ENCODE data around the gene RASSF5.

DNA sequence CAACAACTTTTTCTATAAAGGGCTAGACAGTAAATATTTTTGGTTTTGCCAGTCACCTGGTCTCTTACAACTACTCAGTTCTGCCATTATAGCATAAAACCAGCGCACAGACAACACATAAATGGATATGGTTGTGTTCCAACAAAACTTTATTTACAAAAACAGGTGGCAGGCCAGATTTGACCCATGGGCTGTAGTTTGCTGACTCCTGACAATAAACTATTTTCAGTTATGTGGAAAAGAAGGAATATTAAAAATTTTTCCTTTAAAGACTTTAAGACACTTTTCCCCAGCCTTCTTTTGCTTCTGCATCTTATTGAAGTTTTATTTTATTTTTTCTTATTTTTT, 89.0 kb downstream of the RASSF5 start:
- TF ChIP-seq, protein P1, sequence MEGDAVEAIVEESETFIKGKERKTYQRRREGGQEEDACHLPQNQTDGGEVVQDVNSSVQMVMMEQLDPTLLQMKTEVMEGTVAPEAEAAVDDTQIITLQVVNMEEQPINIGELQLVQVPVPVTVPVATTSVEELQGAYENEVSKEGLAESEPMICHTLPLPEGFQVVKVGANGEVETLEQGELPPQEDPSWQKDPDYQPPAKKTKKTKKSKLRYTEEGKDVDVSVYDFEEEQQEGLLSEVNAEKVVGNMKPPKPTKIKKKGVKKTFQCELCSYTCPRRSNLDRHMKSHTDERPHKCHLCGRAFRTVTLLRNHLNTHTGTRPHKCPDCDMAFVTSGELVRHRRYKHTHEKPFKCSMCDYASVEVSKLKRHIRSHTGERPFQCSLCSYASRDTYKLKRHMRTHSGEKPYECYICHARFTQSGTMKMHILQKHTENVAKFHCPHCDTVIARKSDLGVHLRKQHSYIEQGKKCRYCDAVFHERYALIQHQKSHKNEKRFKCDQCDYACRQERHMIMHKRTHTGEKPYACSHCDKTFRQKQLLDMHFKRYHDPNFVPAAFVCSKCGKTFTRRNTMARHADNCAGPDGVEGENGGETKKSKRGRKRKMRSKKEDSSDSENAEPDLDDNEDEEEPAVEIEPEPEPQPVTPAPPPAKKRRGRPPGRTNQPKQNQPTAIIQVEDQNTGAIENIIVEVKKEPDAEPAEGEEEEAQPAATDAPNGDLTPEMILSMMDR (IDR thresholded peaks at IDR 0.05): no peak
- TF ChIP-seq POLR2A (IDR thresholded peaks at IDR 0.05): no peak
